Neutrophil (primary cell): ENCODE data around the gene NOP9.
"Not testable (repeated sequence)": the region's sequence is repeated elsewhere in the genome, so short reads cannot be mapped to it uniquely, and the experiment has no call there.

ENCODE experiments used
- H3K27ac ChIP-seq: fragments of 200-600 bp; sonication (generic); 2 replicates; pipeline ENCODE4 v1.5.1; 2016; ENCODE audit warnings: mild to moderate bottlenecking, moderate library complexity
- H3K27me3 ChIP-seq: fragments of 200-600 bp; sonication (generic); 2 replicates; pipeline ENCODE4 v1.6.0; 2016; ENCODE audit warnings: mild to moderate bottlenecking
- H3K36me3 ChIP-seq: fragments of 200-600 bp; sonication (generic); 2 replicates; pipeline ENCODE4 v1.5.1; 2017
- H3K4me1 ChIP-seq, 2 experiments: fragments of 200-600 bp in 1 of 2; sonication (generic) in 1 of 2; 1 replicate in 1 of 2; 2 replicates in 1 of 2; pipeline versions ENCODE4 v1.5.1 to v1.6.1; 2013 to 2016; ENCODE audit warnings: low read depth in 1 of 2, low read length in 1 of 2, mild to moderate bottlenecking in 1 of 2, moderate library complexity in 1 of 2; ENCODE audit not compliant: control insufficient read depth in 1 of 2, insufficient read depth in 1 of 2
- H3K4me3 ChIP-seq, 2 experiments: fragments of 200-600 bp in 1 of 2; sonication (generic) in 1 of 2; 1 replicate in 1 of 2; 2 replicates in 1 of 2; pipeline ENCODE4 v1.5.1; 2013 to 2016; ENCODE audit warnings: low read depth in 1 of 2, low read length in 1 of 2, mild to moderate bottlenecking in 1 of 2, moderate library complexity in 1 of 2
- H3K9me3 ChIP-seq: fragments of 200-600 bp; sonication (generic); 2 replicates; pipeline ENCODE4 v1.5.1; 2016
- TF ChIP-seq, protein P1 (sequence below): fragments of 200-600 bp; sonication (generic); IDR thresholded peaks from 2 replicates; pipeline ENCODE4 v1.5.1; 2016; ENCODE audit warnings: antibody characterized with exemption

Gene NOP9

DNA sequence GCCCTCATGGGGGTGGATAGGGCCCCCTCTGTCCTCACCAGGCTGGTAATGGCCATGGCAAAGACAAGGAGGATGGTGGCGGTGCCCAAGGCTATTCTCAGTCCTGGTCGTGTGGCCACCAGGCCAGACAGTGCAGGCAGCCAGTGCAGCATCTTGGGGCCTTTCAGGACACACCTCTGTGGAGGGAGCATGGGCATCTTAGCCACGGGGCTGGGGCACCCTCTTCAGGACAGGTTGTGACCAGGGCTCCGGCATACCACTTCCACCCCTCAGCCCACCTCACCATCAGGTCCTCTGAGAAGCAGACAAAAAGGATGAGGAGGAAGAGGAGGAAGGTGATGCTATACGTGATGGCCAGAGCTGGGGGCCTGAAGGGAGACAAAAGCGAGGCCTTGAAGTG, 24.4 kb downstream of the NOP9 start:
- H3K36me3 ChIP-seq = peaks cover 35% of the 10 kb centered on the region
- H3K27ac ChIP-seq = peak overlapping the region; percentile 40
- no peaks in the 10 kb centered on the region for H3K27me3 ChIP-seq
- peaks cover 65% of the 10 kb centered on the region in 2 experiments for H3K4me1 ChIP-seq
- no peak overlapping the region for H3K4me3 ChIP-seq
- no peaks in the 10 kb centered on the region for H3K9me3 ChIP-seq
- TF ChIP-seq, protein P1, sequence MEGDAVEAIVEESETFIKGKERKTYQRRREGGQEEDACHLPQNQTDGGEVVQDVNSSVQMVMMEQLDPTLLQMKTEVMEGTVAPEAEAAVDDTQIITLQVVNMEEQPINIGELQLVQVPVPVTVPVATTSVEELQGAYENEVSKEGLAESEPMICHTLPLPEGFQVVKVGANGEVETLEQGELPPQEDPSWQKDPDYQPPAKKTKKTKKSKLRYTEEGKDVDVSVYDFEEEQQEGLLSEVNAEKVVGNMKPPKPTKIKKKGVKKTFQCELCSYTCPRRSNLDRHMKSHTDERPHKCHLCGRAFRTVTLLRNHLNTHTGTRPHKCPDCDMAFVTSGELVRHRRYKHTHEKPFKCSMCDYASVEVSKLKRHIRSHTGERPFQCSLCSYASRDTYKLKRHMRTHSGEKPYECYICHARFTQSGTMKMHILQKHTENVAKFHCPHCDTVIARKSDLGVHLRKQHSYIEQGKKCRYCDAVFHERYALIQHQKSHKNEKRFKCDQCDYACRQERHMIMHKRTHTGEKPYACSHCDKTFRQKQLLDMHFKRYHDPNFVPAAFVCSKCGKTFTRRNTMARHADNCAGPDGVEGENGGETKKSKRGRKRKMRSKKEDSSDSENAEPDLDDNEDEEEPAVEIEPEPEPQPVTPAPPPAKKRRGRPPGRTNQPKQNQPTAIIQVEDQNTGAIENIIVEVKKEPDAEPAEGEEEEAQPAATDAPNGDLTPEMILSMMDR = no peak

DNA sequence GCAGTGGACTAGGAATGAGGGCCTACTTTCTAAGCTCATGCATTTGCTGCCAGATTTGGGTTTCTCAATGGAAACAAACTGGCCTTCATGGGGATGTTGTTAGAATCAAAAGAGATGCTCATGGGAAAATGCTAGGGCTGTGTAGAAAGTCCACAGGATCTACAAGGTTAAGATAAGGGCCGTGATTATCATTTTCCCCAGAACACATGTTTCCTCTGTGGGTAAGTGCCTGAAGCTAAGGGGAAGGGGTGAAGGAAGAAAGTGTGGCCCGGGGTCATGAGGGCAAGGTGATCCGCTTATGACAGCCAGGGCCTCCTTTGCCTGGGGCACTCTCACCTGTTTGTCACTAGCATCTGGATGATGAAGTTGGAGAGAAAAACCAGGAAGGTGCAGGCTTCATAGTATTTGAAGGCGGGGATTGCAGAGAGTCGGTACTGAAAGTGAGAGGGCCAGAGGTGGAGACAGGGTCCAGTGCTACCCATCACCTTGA, 25.4 kb downstream of the NOP9 start:
- peaks cover 26% of the 10 kb centered on the region for H3K36me3 ChIP-seq
- no peaks in the 10 kb centered on the region for H3K27me3 ChIP-seq
- peak overlapping the region; percentile 91 for H3K27ac ChIP-seq
- peaks cover 65% of the 10 kb centered on the region in 2 experiments for H3K4me1 ChIP-seq
- TF ChIP-seq, protein P1 = no peak
- no peaks in the 10 kb centered on the region for H3K9me3 ChIP-seq
- no peak overlapping the region for H3K4me3 ChIP-seq

DNA sequence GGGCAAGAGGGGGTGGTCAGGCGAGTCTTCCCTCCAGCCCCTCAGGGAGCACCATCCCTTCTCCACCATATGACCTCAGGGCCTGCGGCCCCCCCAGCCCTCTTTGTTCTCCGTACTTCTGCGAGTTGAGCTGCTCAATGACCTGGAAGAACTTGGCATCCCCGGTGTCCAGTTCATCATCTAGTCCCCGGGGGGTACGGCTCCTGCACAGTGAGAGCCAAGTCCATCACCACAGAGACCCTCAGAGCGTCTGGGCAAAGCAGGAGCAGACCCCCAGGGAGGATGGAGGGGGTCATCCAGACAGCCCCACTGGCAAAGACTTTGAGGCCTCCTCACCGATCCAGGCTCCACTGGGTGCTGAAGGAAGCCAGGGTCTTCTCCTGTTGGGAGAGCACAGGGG, 26.3 kb downstream of the NOP9 start:
- Histone ChIP-seq H3K27ac (peak overlapping the region; percentile 91), H3K4me3 (peak overlapping the region in 1 of 2 experiments; percentile 14), H3K9me3 (no peaks in the 10 kb centered on the region), H3K4me1 (peaks cover 66 to 70% of the 10 kb centered on the region in 2 experiments), H3K36me3 (peaks cover 26% of the 10 kb centered on the region), H3K27me3 (no peaks in the 10 kb centered on the region)
- TF ChIP-seq, protein P1 = no peak

DNA sequence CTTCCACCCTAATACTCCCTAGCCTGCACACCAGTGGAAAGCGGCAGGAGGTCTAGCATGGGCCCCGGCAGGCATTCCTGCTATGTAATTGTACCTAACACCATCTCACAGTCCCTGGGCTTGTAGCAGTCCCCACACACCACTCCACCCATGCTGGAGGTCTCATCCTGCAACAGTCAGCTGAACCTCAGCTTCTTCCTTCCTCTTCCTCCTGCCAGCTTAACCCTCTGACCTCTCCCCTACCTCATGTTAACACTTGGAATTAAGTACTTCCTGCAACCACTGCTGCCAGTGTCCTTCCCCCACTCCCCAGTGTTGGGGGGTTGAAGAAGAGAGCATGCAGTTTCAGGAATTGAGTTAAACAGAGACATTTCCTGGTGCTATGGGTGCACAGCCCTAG, 27.7 kb downstream of the NOP9 start:
- peak overlapping the region; percentile 38 to 42 for H3K4me3 ChIP-seq
- no peaks in the 10 kb centered on the region for H3K27me3 ChIP-seq
- H3K4me1 ChIP-seq = peaks cover 79% of the 10 kb centered on the region in 2 experiments
- H3K27ac ChIP-seq = peak overlapping the region; percentile 91
- peaks cover 16% of the 10 kb centered on the region for H3K36me3 ChIP-seq
- TF ChIP-seq, protein P1 = no peak
- H3K9me3 ChIP-seq = no peaks in the 10 kb centered on the region

DNA sequence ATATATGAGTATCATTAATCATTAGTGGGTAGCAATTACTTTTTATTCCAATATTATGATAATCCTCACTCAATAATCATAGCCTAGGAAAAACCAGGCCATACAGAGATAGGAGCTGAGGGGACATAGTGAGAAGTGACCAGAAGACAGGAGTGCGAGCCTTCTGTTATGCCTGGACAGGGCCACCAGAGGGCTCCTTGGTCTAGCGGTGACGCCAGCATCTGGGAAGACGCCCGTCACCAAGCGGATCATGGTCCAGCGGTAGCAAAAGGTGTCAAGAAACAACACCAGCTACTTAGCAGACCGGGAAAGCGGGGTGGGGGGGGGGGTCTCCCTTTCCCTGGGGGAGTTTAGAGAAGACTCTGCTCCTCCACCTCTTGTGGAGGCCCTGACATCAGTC, 28.3 kb downstream of the NOP9 start:
- TF ChIP-seq, protein P1 = peak; percentile 86
- not testable (repeated sequence) for H3K9me3 ChIP-seq, H3K27me3 ChIP-seq
- Histone ChIP-seq H3K4me1 (peaks cover 85% of the 10 kb centered on the region in 2 experiments), H3K4me3 (peak overlapping the region in 1 of 2 experiments; percentile 38), H3K27ac (peak overlapping the region; percentile 91), H3K36me3 (peaks cover 11% of the 10 kb centered on the region)
